Measurements from ENCODE around the gene SUMF1.

Gene SUMF1

GRCh38 chr3:4350789-4351163, 116.3 kb downstream of the SUMF1 start:
- Histone ChIP-seq H3K9me3 (ENCODE audit: control insufficient read depth in 1 of 2, low read length in 2 of 2) (peaks cover 0 to 3% of the 10 kb centered on the region in 2 donors), H3K4me1 (ENCODE audit: control insufficient read depth in 1 of 2, insufficient read depth in 2 of 2, low read length in 2 of 2) (peaks cover 2 to 10% of the 10 kb centered on the region in 2 donors), H3K27ac (ENCODE audit: low read length) (peak overlapping the region; percentile 77), H3K4me3 (ENCODE audit: low read depth in 1 of 2, low read length in 2 of 2) (peak overlapping the region in 1 of 2 donors; percentile 60), H3K27me3 (ENCODE audit: low read depth, low read length) (no peaks in the 10 kb centered on the region), H3K36me3 (ENCODE audit: control insufficient read depth in 1 of 2, insufficient read depth in 2 of 2, low read length in 2 of 2) (no peaks in the 10 kb centered on the region)

DNA sequence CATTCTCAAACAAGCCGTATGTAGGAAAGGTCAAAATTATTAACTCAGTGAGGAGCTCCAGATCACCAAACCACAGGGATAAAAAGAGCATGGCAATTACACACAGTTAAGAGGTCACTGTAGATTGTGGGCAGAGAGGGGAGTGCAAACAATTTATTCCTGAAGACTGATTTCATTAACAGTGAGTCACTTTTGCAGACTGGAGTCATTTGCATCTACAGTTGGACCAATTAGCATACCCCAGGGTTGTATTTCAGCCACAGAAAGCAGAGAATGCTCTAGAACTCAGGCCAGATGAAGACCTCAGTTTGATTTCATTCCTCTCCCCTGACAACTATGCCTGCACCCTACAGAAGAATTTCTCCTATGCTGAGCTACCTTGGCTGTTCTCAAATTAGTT, 123.8 kb downstream of the SUMF1 start:
- peaks cover 0 to 2% of the 10 kb centered on the region in 2 donors for H3K9me3 ChIP-seq (ENCODE audit: control insufficient read depth in 1 of 2, low read length in 2 of 2)

DNA sequence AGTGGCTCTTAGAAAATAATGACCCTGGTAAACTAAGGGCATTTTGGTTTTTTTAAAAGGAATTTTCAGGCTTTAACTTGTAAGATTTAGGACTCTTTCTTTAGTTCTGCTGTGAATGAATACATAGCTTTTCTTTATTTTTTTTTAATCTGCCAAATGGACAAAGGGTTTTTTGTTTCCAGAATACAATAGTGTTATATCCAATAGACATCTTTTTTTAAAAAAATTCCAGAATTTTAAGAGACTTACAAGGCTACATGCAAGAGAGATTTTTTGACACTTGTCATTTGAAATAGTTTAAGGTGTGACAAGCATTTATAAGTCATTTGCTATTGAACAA, 125.8 kb downstream of the SUMF1 start:
- Histone ChIP-seq H3K36me3 (ENCODE audit: control insufficient read depth in 1 of 2, insufficient read depth in 2 of 2, low read length in 2 of 2) (peaks cover 0 to 5% of the 10 kb centered on the region in 2 donors), H3K27ac (ENCODE audit: low read length) (no peak overlapping the region), H3K27me3 (ENCODE audit: low read depth, low read length) (no peaks in the 10 kb centered on the region), H3K9me3 (ENCODE audit: control insufficient read depth in 1 of 2, low read length in 2 of 2) (no peaks in the 10 kb centered on the region), H3K4me3 (ENCODE audit: low read depth in 1 of 2, low read length in 2 of 2) (no peak overlapping the region), H3K4me1 (ENCODE audit: control insufficient read depth in 1 of 2, insufficient read depth in 2 of 2, low read length in 2 of 2) (peaks cover 5 to 8% of the 10 kb centered on the region in 2 donors)

More for the DNA sequence above, 123.8 kb downstream of the SUMF1 start:
- H3K4me1 ChIP-seq (ENCODE audit: control insufficient read depth in 1 of 2, insufficient read depth in 2 of 2, low read length in 2 of 2) = peaks cover 5 to 8% of the 10 kb centered on the region in 2 donors
- no peak overlapping the region for H3K27ac ChIP-seq (ENCODE audit: low read length)
- no peak overlapping the region for H3K4me3 ChIP-seq (ENCODE audit: low read depth in 1 of 2, low read length in 2 of 2)
- H3K36me3 ChIP-seq (ENCODE audit: control insufficient read depth in 1 of 2, insufficient read depth in 2 of 2, low read length in 2 of 2) = peaks cover 0 to 5% of the 10 kb centered on the region in 2 donors
- no peaks in the 10 kb centered on the region for H3K27me3 ChIP-seq (ENCODE audit: low read depth, low read length)

GRCh38 chr3:4340411-4341335, 126.4 kb downstream of the SUMF1 start:
- Histone ChIP-seq H3K27ac (ENCODE audit: low read length) (no peak overlapping the region), H3K36me3 (ENCODE audit: control insufficient read depth in 1 of 2, insufficient read depth in 2 of 2, low read length in 2 of 2) (peaks cover 0 to 5% of the 10 kb centered on the region in 2 donors), H3K4me1 (ENCODE audit: control insufficient read depth in 1 of 2, insufficient read depth in 2 of 2, low read length in 2 of 2) (peaks cover 5 to 8% of the 10 kb centered on the region in 2 donors), H3K27me3 (ENCODE audit: low read depth, low read length) (no peaks in the 10 kb centered on the region), H3K9me3 (ENCODE audit: control insufficient read depth in 1 of 2, low read length in 2 of 2) (no peaks in the 10 kb centered on the region), H3K4me3 (ENCODE audit: low read depth in 1 of 2, low read length in 2 of 2) (no peak overlapping the region)

- Histone ChIP-seq H3K27me3 (ENCODE audit: low read depth, low read length) (no peaks in the 10 kb centered on the region), H3K27ac (ENCODE audit: low read length) (no peak overlapping the region)
These were observed 127.0 kb downstream of the SUMF1 start for GRCh38 chr3:4340077-4340410.

GRCh38 chr3:4338751-4339150, 128.3 kb downstream of the SUMF1 start:
- no peak overlapping the region for H3K27ac ChIP-seq (ENCODE audit: low read length)
- H3K4me1 ChIP-seq (ENCODE audit: control insufficient read depth in 1 of 2, insufficient read depth in 2 of 2, low read length in 2 of 2) = peaks cover 5 to 8% of the 10 kb centered on the region in 2 donors
- H3K27me3 ChIP-seq (ENCODE audit: low read depth, low read length) = no peaks in the 10 kb centered on the region
- H3K4me3 ChIP-seq (ENCODE audit: low read depth in 1 of 2, low read length in 2 of 2) = no peak overlapping the region
- peaks cover 0 to 5% of the 10 kb centered on the region in 2 donors for H3K36me3 ChIP-seq (ENCODE audit: control insufficient read depth in 1 of 2, insufficient read depth in 2 of 2, low read length in 2 of 2)
- no peaks in the 10 kb centered on the region for H3K9me3 ChIP-seq (ENCODE audit: control insufficient read depth in 1 of 2, low read length in 2 of 2)

More at GRCh38 chr3:4340077-4340410, 127.0 kb downstream of the SUMF1 start:
- Histone ChIP-seq H3K9me3 (ENCODE audit: control insufficient read depth in 1 of 2, low read length in 2 of 2) (no peaks in the 10 kb centered on the region), H3K4me1 (ENCODE audit: control insufficient read depth in 1 of 2, insufficient read depth in 2 of 2, low read length in 2 of 2) (peaks cover 5 to 8% of the 10 kb centered on the region in 2 donors), H3K4me3 (ENCODE audit: low read depth in 1 of 2, low read length in 2 of 2) (no peak overlapping the region), H3K36me3 (ENCODE audit: control insufficient read depth in 1 of 2, insufficient read depth in 2 of 2, low read length in 2 of 2) (peaks cover 0 to 5% of the 10 kb centered on the region in 2 donors)

DNA sequence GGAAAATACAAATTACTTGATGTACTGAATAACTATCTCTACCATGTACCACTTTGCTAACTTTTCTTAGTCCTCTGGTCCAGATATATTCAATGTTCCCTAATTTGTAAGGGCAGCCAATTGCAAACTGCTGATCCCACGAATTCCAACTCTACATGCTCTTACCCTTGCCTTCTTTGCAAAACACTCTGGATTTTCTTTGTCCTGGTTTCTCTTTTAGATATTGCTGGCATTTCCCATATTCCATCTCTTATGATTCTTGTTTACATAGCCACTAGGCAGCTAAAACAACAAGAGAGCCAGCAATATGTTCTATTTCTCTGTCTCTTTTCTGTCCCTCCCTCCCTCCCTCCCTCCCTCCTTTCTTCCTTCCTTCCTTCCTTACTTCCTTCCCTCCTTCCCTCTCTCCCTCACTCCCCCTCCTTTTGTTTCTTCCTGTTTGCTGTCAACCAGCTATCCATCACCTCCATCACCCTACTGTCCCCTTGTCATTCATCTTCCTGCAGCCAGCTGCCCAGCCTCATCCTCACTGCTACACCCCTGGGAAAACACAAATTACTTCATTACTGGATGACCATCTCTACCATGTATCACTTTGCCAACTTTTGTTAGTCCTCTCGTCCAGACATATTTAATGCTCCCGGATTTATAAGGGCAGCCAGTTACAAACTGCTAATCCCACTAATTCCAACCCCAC, 130.1 kb downstream of the SUMF1 start:
- Histone ChIP-seq H3K36me3 (ENCODE audit: control insufficient read depth in 1 of 2, insufficient read depth in 2 of 2, low read length in 2 of 2) (peaks cover 0 to 5% of the 10 kb centered on the region in 2 donors), H3K27me3 (ENCODE audit: low read depth, low read length) (no peaks in the 10 kb centered on the region), H3K27ac (ENCODE audit: low read length) (no peak overlapping the region), H3K4me1 (ENCODE audit: control insufficient read depth in 1 of 2, insufficient read depth in 2 of 2, low read length in 2 of 2) (peaks cover 5 to 8% of the 10 kb centered on the region in 2 donors), H3K9me3 (ENCODE audit: control insufficient read depth in 1 of 2, low read length in 2 of 2) (no peaks in the 10 kb centered on the region), H3K4me3 (ENCODE audit: low read depth in 1 of 2, low read length in 2 of 2) (no peak overlapping the region)

GRCh38 chr3:4335840-4336562, 131.1 kb downstream of the SUMF1 start:
- Histone ChIP-seq H3K4me1 (ENCODE audit: control insufficient read depth in 1 of 2, insufficient read depth in 2 of 2, low read length in 2 of 2) (peaks cover 4 to 6% of the 10 kb centered on the region in 2 donors), H3K27me3 (ENCODE audit: low read depth, low read length) (no peaks in the 10 kb centered on the region), H3K36me3 (ENCODE audit: control insufficient read depth in 1 of 2, insufficient read depth in 2 of 2, low read length in 2 of 2) (peaks cover 0 to 5% of the 10 kb centered on the region in 2 donors), H3K27ac (ENCODE audit: low read length) (no peak overlapping the region), H3K9me3 (ENCODE audit: control insufficient read depth in 1 of 2, low read length in 2 of 2) (no peaks in the 10 kb centered on the region), H3K4me3 (ENCODE audit: low read depth in 1 of 2, low read length in 2 of 2) (no peak overlapping the region)

GRCh38 chr3:4334548-4334947, 132.5 kb downstream of the SUMF1 start:
- Histone ChIP-seq H3K4me3 (ENCODE audit: low read depth in 1 of 2, low read length in 2 of 2) (no peak overlapping the region), H3K36me3 (ENCODE audit: control insufficient read depth in 1 of 2, insufficient read depth in 2 of 2, low read length in 2 of 2) (peaks cover 0 to 5% of the 10 kb centered on the region in 2 donors)

DNA sequence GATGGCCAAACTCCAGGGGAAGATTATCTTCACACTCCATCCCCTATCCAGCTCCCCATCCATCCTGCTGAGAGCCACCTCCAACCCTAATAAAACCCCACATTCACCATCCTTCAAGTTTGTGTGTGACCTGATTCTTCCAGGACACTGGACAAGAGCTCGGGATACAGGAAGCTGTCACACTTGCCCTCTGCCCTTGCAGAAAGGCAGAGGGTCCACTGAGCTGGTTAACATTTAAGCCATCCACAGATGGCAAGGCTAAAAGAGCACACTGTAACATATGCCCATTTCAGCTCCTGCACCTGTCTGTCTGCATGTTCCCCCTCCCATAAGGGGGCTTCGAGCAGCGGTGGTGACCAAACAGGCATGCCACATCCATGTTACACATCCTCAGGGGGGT, 134.1 kb downstream of the SUMF1 start:
- no peaks in the 10 kb centered on the region for H3K4me1 ChIP-seq (ENCODE audit: control insufficient read depth in 1 of 2, insufficient read depth in 2 of 2, low read length in 2 of 2)
- no peaks in the 10 kb centered on the region for H3K9me3 ChIP-seq (ENCODE audit: control insufficient read depth in 1 of 2, low read length in 2 of 2)
- no peak overlapping the region for H3K27ac ChIP-seq (ENCODE audit: low read length)
- H3K4me3 ChIP-seq (ENCODE audit: low read depth in 1 of 2, low read length in 2 of 2) = no peak overlapping the region
- H3K27me3 ChIP-seq (ENCODE audit: low read depth, low read length) = no peaks in the 10 kb centered on the region
- no peaks in the 10 kb centered on the region for H3K36me3 ChIP-seq (ENCODE audit: control insufficient read depth in 1 of 2, insufficient read depth in 2 of 2, low read length in 2 of 2)

More at GRCh38 chr3:4334548-4334947, 132.5 kb downstream of the SUMF1 start:
- H3K27ac ChIP-seq (ENCODE audit: low read length) = no peak overlapping the region
- no peaks in the 10 kb centered on the region for H3K27me3 ChIP-seq (ENCODE audit: low read depth, low read length)
- H3K9me3 ChIP-seq (ENCODE audit: control insufficient read depth in 1 of 2, low read length in 2 of 2) = no peaks in the 10 kb centered on the region
- no peaks in the 10 kb centered on the region for H3K4me1 ChIP-seq (ENCODE audit: control insufficient read depth in 1 of 2, insufficient read depth in 2 of 2, low read length in 2 of 2)

DNA sequence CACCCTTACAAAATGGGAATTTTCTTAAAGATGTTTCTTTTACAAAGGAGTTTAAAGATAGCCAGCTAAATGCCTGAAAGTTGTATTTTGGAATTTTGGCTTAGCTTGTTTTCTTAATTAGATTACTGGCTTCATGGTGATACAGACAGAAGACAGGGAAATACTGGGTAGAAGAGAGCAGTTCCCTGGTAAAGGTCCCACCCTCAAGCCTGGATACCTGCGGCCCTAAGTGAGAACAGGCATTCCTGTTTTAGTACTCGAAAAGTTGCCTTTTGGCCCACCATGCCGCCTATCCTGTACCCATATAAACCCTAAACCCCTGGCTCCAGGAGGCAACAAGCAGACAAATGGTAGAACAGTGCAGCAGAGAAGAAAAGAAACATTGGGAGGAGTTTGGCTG, 134.5 kb downstream of the SUMF1 start:
- H3K36me3 ChIP-seq (ENCODE audit: control insufficient read depth in 1 of 2, insufficient read depth in 2 of 2, low read length in 2 of 2) = no peaks in the 10 kb centered on the region
- no peak overlapping the region for H3K27ac ChIP-seq (ENCODE audit: low read length)
- no peaks in the 10 kb centered on the region for H3K4me1 ChIP-seq (ENCODE audit: control insufficient read depth in 1 of 2, insufficient read depth in 2 of 2, low read length in 2 of 2)
- H3K27me3 ChIP-seq (ENCODE audit: low read depth, low read length) = no peaks in the 10 kb centered on the region
- no peaks in the 10 kb centered on the region for H3K9me3 ChIP-seq (ENCODE audit: control insufficient read depth in 1 of 2, low read length in 2 of 2)
- no peak overlapping the region for H3K4me3 ChIP-seq (ENCODE audit: low read depth in 1 of 2, low read length in 2 of 2)

Data from muscle layer of duodenum (tissue), 2 donors.